ENCODE measurements around the gene ROR2. TPM values are rescaled to one million over a fixed set of nuclear protein-coding genes. Genes with fewer than 3 reads are reported as not detected.

ROR2 gene
- total and polyA plus RNA-seq, 2 of the 13 experiments (the other 11 are each of a cell fraction or from before 2014, with no cell fraction given): not detected

- TF ChIP-seq HOXA9 (CRISPR knock-in tag; IDR thresholded peaks at IDR 0.05; ENCODE audit: borderline replicate concordance): no peak
- TF ChIP-seq KDM1A (CRISPR knock-in tag; IDR thresholded peaks at IDR 0.05): no peak
- TF ChIP-seq, protein P1, sequence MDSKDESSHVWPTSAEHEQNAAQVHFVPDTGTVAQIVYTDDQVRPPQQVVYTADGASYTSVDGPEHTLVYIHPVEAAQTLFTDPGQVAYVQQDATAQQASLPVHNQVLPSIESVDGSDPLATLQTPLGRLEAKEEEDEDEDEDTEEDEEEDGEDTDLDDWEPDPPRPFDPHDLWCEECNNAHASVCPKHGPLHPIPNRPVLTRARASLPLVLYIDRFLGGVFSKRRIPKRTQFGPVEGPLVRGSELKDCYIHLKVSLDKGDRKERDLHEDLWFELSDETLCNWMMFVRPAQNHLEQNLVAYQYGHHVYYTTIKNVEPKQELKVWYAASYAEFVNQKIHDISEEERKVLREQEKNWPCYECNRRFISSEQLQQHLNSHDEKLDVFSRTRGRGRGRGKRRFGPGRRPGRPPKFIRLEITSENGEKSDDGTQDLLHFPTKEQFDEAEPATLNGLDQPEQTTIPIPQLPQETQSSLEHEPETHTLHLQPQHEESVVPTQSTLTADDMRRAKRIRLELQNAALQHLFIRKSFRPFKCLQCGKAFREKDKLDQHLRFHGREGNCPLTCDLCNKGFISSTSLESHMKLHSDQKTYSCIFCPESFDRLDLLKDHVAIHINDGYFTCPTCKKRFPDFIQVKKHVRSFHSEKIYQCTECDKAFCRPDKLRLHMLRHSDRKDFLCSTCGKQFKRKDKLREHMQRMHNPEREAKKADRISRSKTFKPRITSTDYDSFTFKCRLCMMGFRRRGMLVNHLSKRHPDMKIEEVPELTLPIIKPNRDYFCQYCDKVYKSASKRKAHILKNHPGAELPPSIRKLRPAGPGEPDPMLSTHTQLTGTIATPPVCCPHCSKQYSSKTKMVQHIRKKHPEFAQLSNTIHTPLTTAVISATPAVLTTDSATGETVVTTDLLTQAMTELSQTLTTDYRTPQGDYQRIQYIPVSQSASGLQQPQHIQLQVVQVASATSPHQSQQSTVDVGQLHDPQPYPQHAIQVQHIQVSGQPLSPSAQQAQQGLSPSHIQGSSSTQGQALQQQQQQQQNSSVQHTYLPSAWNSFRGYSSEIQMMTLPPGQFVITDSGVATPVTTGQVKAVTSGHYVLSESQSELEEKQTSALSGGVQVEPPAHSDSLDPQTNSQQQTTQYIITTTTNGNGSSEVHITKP (CRISPR knock-in tag; IDR thresholded peaks at IDR 0.05; ENCODE audit: low read depth): no peak
- TF ChIP-seq XBP1 (CRISPR knock-in tag; IDR thresholded peaks at IDR 0.05): no peak
- no peak for TF ChIP-seq ATRX (CRISPR knock-in tag; IDR thresholded peaks at IDR 0.05; ENCODE audit: borderline replicate concordance)
- no peak for TF ChIP-seq ZNF382 (CRISPR knock-in tag; IDR thresholded peaks at IDR 0.05; ENCODE audit: borderline replicate concordance)
- TF ChIP-seq SP140L (CRISPR knock-in tag; IDR thresholded peaks at IDR 0.05; ENCODE audit: borderline replicate concordance): no peak
- TF ChIP-seq, protein P2, sequence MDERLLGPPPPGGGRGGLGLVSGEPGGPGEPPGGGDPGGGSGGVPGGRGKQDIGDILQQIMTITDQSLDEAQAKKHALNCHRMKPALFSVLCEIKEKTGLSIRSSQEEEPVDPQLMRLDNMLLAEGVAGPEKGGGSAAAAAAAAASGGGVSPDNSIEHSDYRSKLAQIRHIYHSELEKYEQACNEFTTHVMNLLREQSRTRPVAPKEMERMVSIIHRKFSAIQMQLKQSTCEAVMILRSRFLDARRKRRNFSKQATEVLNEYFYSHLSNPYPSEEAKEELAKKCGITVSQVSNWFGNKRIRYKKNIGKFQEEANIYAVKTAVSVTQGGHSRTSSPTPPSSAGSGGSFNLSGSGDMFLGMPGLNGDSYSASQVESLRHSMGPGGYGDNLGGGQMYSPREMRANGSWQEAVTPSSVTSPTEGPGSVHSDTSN (CRISPR knock-in tag; IDR thresholded peaks at IDR 0.05): no peak
- TF ChIP-seq FIP1L1 (IDR thresholded peaks at IDR 0.05; ENCODE audit: borderline replicate concordance, insufficient read depth, low read depth, low read length): no peak
- no peak for TF ChIP-seq NR2F6 (IDR thresholded peaks at IDR 0.05)
- 0 out of 2 replicates have a peak, but pooled peaks have one; percentile 31 for TF ChIP-seq NR2F6 (CRISPR knock-in tag; IDR thresholded peaks at IDR 0.05)
- TF ChIP-seq ZNF557 (CRISPR knock-in tag; IDR thresholded peaks at IDR 0.05): no peak
- TF ChIP-seq, protein P3, sequence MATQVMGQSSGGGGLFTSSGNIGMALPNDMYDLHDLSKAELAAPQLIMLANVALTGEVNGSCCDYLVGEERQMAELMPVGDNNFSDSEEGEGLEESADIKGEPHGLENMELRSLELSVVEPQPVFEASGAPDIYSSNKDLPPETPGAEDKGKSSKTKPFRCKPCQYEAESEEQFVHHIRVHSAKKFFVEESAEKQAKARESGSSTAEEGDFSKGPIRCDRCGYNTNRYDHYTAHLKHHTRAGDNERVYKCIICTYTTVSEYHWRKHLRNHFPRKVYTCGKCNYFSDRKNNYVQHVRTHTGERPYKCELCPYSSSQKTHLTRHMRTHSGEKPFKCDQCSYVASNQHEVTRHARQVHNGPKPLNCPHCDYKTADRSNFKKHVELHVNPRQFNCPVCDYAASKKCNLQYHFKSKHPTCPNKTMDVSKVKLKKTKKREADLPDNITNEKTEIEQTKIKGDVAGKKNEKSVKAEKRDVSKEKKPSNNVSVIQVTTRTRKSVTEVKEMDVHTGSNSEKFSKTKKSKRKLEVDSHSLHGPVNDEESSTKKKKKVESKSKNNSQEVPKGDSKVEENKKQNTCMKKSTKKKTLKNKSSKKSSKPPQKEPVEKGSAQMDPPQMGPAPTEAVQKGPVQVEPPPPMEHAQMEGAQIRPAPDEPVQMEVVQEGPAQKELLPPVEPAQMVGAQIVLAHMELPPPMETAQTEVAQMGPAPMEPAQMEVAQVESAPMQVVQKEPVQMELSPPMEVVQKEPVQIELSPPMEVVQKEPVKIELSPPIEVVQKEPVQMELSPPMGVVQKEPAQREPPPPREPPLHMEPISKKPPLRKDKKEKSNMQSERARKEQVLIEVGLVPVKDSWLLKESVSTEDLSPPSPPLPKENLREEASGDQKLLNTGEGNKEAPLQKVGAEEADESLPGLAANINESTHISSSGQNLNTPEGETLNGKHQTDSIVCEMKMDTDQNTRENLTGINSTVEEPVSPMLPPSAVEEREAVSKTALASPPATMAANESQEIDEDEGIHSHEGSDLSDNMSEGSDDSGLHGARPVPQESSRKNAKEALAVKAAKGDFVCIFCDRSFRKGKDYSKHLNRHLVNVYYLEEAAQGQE (IDR thresholded peaks at IDR 0.05; ENCODE audit: borderline replicate concordance in 1 of 2, low read depth in 1 of 2, low read length in 2 of 2): peak; percentile 27 to 89
- no peak for TF ChIP-seq STAG1 (CRISPR knock-in tag; IDR thresholded peaks at IDR 0.05)
- TF ChIP-seq TMF1 (CRISPR knock-in tag; IDR thresholded peaks at IDR 0.05; ENCODE audit: low read depth): no peak
- no peak for TF ChIP-seq SIX4 (CRISPR knock-in tag; IDR thresholded peaks at IDR 0.05)
- TF ChIP-seq SP5 (CRISPR knock-in tag; IDR thresholded peaks at IDR 0.05; ENCODE audit: borderline replicate concordance, low read depth): peak; percentile 66; the same call in 1 of the 2 replicates
- TF ChIP-seq MED13 (CRISPR knock-in tag; IDR thresholded peaks at IDR 0.05): no peak
- TF ChIP-seq JUN (CRISPR knock-in tag; IDR thresholded peaks at IDR 0.05): no peak
- TF ChIP-seq, protein P4, sequence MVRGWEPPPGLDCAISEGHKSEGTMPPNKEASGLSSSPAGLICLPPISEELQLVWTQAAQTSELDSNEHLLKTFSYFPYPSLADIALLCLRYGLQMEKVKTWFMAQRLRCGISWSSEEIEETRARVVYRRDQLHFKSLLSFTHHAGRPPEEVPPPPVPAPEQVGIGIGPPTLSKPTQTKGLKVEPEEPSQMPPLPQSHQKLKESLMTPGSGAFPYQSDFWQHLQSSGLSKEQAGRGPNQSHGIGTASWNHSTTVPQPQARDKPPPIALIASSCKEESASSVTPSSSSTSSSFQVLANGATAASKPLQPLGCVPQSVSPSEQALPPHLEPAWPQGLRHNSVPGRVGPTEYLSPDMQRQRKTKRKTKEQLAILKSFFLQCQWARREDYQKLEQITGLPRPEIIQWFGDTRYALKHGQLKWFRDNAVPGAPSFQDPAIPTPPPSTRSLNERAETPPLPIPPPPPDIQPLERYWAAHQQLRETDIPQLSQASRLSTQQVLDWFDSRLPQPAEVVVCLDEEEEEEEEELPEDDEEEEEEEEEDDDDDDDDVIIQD (CRISPR knock-in tag; IDR thresholded peaks at IDR 0.05; ENCODE audit: low read depth): 0 out of 2 replicates have a peak, but pooled peaks have one; percentile 17
- TF ChIP-seq, protein P5, sequence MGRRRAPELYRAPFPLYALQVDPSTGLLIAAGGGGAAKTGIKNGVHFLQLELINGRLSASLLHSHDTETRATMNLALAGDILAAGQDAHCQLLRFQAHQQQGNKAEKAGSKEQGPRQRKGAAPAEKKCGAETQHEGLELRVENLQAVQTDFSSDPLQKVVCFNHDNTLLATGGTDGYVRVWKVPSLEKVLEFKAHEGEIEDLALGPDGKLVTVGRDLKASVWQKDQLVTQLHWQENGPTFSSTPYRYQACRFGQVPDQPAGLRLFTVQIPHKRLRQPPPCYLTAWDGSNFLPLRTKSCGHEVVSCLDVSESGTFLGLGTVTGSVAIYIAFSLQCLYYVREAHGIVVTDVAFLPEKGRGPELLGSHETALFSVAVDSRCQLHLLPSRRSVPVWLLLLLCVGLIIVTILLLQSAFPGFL (CRISPR knock-in tag; IDR thresholded peaks at IDR 0.05): no peak
These were observed 413.8 kb downstream of the ROR2 start (continued) for GRCh38 chr9:91536211-91536691.
